IPS DF 4.7 (cell line): Measurements from ENCODE around the gene DDX25.

ENCODE experiments used
- DNase-seq: peaks from one replicate; pipeline ENCODE4 v3.0.0-alpha.2; 2013; ENCODE audit warnings: low spot score; ENCODE audit errors: extremely low read depth

Gene DDX25

GRCh38 chr11:125949271-125950177 is 45.2 kb downstream of the DDX25 start:
- no peak for DNase-seq

DNA sequence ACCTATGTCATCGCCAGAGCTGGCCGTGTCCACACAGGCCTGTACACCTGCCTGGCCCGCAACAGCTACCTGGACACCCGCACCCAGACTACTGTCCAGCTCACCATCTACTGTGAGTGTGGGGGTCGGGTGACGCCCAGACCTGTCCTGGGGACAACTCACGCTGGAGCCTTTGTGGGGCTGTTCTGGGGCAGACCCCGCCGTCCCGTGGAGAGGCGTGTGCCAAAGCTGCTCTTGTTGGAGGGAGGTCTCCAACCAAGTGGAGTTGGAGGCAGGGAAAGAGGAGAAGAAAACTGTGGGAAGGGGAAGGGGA is 45.8 kb downstream of the DDX25 start:
- DNase-seq: no peak

DNA sequence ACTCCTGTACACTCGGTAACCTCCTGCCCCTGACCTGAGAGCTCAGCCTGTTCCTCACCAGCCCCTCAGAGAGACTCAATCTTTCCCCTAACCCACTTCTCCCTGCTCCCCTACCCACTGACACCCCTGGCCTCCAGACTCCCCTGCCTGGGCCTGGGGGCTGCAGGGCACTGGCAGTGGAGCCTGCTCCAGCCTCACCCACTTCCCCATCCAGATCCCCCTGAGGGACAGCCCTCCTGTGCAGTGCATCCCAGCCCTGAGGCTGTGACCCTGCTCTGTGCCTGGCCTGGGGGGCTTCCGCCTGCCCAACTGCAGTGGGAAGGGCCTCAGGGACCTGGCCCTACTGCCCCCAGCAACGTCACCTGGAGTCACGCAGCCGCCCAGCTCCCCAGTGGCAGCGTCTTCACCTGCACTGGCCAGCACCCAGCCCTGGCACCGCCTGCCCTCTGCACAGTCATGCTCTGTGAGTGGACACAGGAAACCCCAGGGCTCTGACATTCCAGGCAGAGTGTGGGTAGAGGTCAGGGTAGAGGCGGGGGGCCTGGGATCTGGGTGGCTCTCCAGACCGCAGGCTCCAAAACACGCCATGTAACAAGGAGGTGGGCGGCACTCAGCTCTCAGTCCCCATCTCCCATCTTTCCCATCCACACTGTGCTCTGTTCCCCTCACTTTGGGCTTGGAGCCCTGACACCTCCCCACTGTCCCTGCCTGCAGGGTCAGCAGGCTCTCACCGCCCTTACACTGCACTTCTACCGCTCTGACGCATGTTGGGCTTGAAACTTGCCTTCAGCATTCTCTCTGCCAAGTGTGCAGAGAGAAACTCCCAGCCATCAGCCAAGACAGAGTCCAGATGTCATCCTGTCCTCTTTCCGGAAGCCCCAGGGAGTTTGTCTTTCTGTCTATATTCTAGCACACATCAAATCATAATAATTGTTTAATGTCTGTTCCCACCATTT is 46.7 kb downstream of the DDX25 start:
- no peak for DNase-seq

GRCh38 chr11:125951731-125952130 is 47.4 kb downstream of the DDX25 start:
- no peak for DNase-seq

GRCh38 chr11:125952559-125952958 is 48.3 kb downstream of the DDX25 start:
- no peak for DNase-seq

DNA sequence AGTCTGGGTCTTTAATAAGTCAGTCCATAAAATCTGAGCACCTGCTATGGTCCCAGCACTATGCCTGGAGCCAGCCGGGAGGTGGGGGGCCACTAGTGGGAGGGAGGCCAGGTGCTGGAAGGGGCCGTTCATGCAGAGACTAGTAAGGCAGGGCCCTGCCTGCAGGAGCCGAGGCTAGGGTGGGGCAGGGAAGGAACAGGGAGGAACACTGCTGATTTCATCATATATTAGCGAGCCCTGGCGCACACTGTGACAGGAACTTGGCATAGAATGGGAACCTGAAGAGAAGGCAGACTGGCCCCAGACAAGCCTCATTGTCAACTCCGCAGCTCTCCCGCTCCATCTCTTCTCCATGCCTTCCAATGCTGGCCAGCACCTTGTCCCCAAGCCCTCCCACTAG is 48.7 kb downstream of the DDX25 start:
- no peak for DNase-seq

DNA sequence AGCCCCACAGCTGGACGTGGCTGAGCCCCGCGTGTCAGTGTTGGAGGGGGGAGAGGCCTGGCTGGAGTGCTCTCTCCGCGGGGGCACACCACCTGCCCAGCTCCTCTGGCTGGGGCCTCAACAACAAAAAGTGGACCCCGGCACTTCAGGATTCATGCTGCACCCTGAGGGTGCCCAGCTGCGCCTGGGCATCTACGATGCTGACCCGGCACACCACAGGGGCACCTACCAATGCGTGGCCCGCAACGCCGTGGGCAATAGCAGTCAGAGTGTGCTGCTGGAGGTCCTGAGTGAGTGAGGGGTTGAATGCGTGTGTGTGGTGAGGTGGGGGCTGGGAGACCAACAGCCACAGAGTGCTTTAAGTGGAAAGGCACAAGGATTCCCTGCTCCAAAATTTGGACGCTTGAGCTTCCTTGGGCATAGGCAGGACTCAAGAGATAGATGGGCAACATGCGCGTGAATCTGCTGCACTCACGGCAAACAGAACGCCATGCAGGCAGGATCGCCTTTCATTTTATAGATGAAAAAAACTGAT is 49.2 kb downstream of the DDX25 start:
- DNase-seq: no peak

DNA sequence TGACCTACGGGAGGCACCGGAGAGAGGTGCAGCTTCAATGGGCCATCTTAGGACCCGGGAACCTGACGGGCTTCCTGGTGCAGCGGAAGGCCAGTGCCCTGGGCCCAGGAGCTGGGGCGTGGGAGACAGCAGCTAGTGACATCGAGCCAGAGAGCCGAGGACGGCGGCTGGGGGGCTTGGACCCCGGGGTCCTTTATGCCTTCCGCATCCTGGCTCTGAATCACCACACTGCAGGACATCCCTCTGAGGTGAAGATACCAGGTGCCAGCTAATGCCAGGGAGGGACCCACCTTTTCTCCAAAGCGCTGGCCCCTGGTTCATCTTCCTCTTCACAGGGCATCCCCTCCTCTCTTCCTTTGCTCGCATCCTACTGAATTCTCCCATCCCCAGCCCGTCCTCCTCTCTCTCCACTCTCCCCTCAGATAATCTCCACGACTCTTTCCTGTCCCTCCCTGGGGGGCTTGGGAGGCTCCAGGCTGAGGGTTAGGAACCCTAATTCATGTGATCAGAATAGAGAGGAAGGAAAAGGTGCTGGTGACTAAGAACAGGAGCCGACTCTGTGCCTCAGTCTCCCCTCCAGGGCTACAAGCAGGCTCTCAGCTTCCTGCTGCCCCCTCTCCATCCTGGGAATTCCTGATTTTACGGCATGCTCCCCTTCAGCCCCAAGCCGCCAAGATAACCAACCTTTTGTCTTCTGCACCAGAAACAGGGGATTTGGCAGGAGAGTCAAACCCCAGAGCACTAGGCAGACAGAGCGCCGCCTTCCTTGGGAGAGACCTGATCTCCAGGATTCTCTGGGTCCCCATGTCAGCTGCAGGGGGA is 50.0 kb downstream of the DDX25 start:
- DNase-seq: no peak

GRCh38 chr11:125954945-125955640 is 50.8 kb downstream of the DDX25 start:
- DNase-seq: no peak

DNA sequence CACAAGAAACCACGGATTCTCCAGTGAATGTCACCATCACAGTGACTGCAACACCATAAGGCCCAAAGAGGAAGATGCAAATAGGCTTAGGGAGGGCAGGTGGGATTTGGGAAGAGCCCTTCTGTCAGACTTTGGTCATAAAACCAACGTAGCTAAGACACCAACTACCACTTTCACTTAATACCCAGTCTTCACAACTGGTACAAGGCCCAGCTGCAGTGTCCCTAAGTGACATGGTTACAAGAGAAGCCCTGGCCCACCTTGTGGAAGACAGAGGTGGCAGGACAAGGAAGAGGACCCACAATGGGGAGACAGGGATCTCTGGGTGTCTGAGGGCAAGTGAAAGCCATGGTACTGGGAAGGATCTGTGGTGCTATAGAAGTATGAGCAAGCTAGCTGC is 51.5 kb downstream of the DDX25 start:
- DNase-seq: no peak

- no peak for DNase-seq
Measured at GRCh38 chr11:125956391-125957134, 52.3 kb downstream of the DDX25 start.

DNA sequence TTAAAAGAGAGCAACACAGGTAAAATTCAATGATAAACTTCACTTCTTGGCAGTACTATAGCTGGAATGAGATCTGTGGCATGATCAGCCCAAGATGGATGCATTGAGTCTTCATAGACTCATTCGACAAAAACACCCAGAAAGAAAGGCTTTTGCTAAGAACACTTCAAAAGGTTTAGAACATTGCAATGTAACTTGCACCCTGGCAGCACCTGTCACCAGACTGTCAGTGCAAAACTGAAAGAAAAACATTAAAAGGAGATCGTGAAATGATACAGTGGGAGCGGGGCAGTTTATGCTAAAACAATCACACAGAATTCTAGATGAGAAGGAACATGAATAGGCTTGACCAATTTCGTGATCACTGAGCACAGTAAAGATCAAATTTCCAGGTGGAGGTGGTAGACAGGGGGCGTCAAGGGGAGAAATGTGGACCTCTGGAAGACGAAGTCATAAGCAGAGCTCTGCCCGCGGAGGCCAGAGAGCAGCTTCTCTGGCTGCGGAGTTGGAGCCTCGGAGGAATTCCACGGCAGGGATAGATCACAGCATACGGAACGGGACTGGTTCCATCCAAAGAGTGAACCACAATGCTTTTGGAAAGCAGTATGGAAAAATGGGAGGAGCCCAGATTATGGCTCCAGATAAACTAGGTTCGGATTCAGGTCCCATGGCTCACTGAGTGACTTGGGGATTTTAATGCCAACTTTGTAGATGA is 53.5 kb downstream of the DDX25 start:
- DNase-seq: no peak

DNA sequence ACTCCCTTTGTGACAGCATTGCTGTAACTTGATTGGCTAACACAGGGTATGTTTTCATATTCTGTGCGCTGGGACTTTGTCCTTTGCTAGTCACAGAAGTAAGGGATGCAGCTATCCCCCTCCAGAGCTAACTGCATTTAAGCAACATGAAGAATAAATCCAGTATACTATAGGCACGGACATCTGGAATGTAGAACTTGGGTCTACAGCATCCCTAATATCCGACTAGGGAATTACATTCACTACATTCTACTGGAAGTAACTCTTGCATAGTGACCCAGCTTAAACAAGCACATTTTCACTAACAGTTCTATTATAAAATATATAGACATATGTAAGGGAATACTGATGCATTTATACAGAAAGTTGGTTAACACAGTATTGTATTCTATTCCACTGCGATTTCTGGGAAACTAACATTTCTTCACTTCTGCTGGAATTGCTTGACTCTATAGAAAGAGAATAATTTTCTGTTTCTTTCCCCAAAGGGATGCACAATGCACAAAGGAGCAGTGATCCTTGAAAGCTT is 54.6 kb downstream of the DDX25 start:
- DNase-seq: no peak

DNA sequence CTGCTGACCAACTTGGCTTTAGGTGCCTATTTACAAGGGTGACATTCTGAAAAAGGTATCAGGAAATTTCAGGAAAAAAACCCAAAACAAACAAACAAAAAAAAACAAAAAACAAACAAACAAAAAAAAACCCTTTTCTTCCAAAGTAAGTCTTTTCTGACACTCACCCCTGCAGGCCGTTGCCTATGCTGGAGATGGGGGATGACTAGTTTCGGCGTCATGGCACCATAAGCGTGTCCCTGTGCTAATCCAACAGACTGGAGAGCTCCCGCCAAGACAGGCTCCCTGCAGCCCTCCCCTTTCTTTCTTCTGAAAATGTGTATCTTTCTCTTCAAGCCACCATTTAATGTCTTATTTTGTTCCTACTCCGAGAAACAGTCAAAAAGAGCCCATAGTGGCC is 55.2 kb downstream of the DDX25 start:
- no peak for DNase-seq

DNA sequence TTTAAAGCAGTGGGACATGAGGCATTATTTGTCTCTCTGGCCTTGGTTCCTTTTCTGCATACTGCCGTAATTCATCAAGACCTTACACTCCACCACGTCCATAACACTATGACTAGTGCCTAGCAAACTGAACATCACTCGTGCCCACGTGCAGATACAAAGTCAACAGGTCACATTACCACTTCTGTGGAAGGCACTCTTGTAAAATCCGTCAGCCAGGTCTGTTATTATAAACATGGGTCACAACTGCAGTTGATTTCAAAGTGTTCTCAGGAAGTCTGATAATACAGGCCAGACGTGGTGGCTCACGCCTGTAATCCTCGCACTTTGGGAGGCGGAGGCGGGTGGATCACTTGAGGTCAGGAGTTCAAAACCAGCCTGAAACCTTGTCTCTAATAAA is 55.6 kb downstream of the DDX25 start:
- no peak for DNase-seq

GRCh38 chr11:125960771-125961170 is 56.5 kb downstream of the DDX25 start:
- DNase-seq: no peak

- DNase-seq: no peak
Measured at GRCh38 chr11:125967515-125967914, 63.2 kb downstream of the DDX25 start.

- DNase-seq: no peak
Measured at GRCh38 chr11:125968354-125968753, 64.0 kb downstream of the DDX25 start.

DNA sequence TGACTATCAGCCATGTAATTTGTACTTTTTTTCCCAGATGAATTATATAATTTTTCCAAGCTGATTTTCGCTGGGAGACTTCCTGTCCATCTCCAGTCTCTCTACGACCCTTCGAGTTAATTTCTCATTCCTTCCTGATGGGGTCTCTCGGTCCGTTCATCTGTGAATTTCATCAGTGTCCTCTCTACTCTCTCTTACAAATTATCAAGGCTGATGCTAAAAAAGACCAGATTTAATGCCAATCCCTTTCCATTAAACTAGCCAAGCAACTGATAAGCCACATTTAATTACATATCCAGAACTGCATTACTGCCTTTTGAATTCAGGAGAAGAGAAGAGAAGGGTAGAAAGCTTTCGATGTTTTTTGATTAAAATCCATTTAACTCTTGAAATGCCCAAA is 67.3 kb downstream of the DDX25 start:
- no peak for DNase-seq
